Lung microvascular endothelial cell (primary cell): Measurements from ENCODE around the gene MRPL34. TPM values are rescaled to one million over a fixed set of nuclear protein-coding genes. Genes with fewer than 3 reads are reported as not detected.
"Not testable (repeated sequence)": the region's sequence is repeated elsewhere in the genome, so short reads cannot be mapped to it uniquely, and the experiment has no call there.

ENCODE experiments used
- DNase-seq, 2 donors: peaks; one replicate each; pipeline versions ENCODE4 v3.0.0 to v3.0.0-alpha.2; 2010; ENCODE audit warnings: low read depth in 2 of 2
- total RNA-seq: library from RNA; depleted of rRNA; stranded (reverse); fragments of >200 nt; gene quantifications from 2 replicates; pipeline ENCODE4 v1.2.1, GENCODE V29; 2014

The MRPL34 gene
- 29.6 and 56.9 TPM in 2 replicates for total RNA-seq

- peak; percentile 98 to 99 for DNase-seq
These were observed at the start of gene MRPL34 for GRCh38 chr19:17305517-17306284. Gene MRPL34, plus strand, starts transcription at chr19:17305872. Its CDS starts 21 bp downstream, at chr19:17305893.

DNA sequence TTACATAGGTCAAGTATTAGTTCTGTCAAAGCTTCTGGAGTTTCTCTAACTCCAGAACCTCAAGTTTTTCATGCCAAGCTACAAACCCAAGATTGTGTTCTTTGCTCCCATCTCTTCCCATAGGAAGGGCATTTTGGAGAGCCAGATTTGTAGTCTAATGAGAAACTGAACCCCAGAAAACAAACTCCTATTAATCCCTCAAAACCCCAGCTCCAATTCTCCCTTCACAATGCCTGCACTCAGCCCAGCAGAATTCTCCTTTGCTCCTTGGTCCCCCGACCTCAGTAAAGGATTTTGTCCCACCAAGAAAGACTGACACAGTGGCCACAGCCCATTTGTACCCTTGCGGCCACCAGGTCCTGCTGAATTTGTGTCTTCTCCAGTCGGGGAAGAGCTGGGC is 49.5 kb upstream of the MRPL34 start:
- DNase-seq, result no peak

DNA sequence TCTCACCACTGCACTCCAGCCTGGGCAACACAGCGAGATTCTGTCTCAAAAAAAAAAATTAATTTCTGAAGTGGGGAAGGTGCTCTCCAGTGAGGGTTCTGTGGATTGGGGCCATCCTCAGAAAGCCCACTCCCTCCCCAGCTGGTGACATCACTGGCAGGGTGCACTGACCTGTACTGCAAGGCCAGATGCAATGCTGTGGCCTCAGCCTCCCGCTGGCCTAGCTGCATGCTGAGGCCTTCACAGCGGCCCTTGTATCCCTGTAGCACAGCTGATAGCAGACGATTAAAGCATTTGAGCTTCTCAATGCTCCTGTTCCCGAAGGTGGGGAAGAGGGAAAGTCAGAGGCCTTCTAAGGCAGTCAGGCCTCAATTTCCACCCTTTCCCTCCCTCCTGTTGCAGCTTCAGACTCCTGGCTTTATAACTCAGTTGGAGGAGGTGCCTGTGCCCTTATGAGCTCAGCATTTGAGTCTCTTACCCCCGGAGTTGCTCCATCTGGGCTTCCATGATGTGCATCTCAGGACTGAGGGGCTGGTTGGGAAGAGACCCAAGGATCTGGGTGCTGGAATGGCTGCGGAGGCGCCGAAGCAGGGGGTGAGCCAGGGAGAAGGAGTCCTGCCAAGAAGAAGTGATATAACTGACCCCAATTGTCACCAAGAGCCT is 46.4 kb upstream of the MRPL34 start:
- no peak for DNase-seq

- DNase-seq, result no peak
These were observed 45.7 kb upstream of the MRPL34 start for GRCh38 chr19:17259934-17260333.

- peak; percentile 82 to 88 for DNase-seq
These were observed 44.8 kb upstream of the MRPL34 start for GRCh38 chr19:17260842-17261325.

- DNase-seq, result no peak
These were observed 43.1 kb upstream of the MRPL34 start for GRCh38 chr19:17262557-17262956.

GRCh38 chr19:17263712-17264640 is 41.7 kb upstream of the MRPL34 start:
- DNase-seq, result peak in 1 of 2 donors; percentile 22

- DNase-seq, result peak; percentile 73 to 94
These were observed 41.1 kb upstream of the MRPL34 start, which contains the start of gene USHBP1 for GRCh38 chr19:17264641-17264979. Gene USHBP1, minus strand, starts transcription at chr19:17264745. Its CDS starts 446 bp downstream, at chr19:17264299.

- DNase-seq, result no peak
These were observed 39.6 kb upstream of the MRPL34 start for GRCh38 chr19:17266026-17266425.

GRCh38 chr19:17266589-17266974 is 39.1 kb upstream of the MRPL34 start:
- DNase-seq, result no peak

- peak; percentile 99 for DNase-seq
These were observed 38.5 kb upstream of the MRPL34 start, which contains the start of gene BABAM1 for GRCh38 chr19:17266975-17267788. Gene BABAM1, plus strand, starts transcription at chr19:17267443. Its CDS starts 1,364 bp downstream, at chr19:17268807.

- DNase-seq, result no peak
These were observed 36.9 kb upstream of the MRPL34 start for GRCh38 chr19:17268754-17269153.

GRCh38 chr19:17274892-17275291 is 30.8 kb upstream of the MRPL34 start:
- not testable (repeated sequence) for DNase-seq

DNA sequence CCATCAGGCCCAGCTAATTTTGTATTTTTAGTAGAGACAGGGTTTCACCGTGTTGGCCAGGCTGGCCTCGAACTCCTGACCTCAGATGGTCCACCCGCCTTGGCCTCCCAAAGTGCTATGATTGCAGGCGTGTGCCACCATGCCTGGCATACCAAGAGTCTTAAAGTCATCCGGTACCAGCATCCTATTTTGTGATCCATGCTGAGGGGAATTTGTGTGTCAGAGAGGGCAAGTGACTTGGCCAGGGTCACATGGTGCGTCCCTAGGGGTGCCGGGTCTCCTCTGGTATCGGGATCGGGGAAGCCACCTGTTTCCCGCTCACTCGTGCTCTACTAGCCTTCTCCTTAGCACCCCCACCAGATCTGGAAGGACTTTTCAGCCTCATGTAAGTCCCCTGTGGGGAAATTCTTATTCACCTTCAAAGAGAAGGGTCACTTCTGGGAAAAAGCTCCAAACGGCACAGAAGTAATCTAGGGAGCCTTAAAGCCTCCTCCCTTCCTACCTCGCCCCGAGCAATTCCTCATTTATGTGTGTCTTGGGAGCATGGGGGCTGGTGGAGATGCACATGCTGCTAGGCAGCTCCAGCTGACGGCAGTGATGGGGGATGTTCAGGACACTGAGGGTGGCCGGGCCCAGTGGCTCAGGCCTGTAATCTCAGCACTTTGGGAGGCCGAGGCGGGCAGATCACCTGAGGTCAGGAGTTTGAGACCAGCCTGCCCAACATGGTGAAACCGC is 30.1 kb upstream of the MRPL34 start:
- DNase-seq, result no peak

- DNase-seq, result no peak
These were observed 26.2 kb upstream of the MRPL34 start for GRCh38 chr19:17279436-17279835.

DNA sequence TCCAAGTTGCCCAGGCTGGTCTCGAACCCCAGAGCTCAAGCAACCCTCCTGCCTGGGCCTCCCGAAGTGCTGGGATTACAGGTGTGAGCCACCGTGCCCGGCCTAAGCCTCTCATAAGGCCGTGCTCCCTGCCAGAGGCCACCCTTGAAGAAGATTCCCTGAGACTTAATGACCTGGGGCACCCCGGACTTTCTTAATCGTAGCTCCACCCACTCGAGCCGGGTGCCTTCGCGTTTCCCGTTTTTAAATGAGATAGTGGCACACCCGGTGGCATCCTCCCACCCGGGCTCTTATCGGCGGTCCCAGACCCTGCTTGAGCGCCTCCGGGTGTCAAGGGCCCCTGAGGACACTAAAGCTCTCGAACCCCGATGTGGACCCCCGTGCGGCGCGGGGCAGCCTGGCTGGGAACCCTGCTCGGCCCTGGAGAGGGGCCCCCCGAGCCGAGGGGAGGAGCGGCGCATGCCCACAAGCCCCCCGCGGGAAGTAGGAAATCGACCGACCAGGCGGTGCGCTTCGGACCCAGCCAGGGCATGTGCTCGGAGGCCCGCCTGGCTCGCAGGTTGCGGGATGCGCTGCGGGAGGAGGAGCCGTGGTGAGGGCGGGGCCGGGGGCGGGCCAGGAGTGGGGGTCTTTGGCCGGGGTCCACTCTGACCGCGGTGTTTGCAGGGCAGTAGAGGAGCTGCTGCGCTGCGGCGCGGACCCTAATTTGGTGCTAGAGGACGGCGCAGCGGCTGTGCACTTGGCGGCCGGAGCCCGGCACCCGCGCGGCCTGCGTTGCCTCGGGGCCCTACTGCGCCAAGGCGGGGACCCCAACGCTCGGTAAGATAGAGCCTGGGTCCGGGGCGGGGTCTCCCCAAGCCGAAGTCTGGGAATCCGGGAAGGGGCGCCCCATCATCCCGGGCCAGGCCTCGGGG is 24.0 kb upstream of the MRPL34 start, which contains the start of gene ANKLE1:
Gene ANKLE1 (plus strand): TSS at position 511 of the 914 bp plus-strand sequence. CDS start 20 bp downstream, at position 531.
- DNase-seq, result peak in 1 of 2 donors; percentile 48

- DNase-seq, result peak; percentile 74 to 85
These were observed 23.1 kb upstream of the MRPL34 start for GRCh38 chr19:17282488-17283125.

DNA sequence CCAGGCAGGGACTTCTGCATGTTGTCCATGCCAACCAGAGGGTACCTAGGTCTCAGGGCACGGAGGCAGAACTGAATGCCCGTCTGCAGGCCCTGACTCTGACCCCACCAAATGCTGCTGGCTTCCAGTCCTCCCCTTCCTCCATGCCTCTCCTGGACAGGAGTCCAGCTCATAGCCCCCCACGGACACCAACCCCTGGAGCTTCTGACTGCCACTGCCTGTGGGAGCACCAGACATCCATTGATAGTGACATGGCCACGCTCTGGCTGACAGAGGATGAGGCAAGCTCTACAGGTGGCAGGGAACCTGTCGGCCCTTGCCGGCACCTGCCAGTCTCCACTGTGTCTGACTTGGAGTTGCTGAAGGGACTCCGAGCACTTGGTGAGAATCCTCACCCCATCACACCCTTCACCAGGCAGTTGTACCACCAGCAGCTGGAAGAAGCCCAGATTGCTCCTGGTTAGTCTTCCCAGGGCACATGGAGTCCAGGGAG is 22.1 kb upstream of the MRPL34 start:
- DNase-seq, result no peak
